HG03095 (cell line): ENCODE measurements around the gene MYLK.
A peak's percentile ranks its signal among the peaks of the same experiment; 100 is the strongest.
"Not testable (repeated sequence)": the region's sequence is repeated elsewhere in the genome, so short reads cannot be mapped to it uniquely, and the experiment has no call there.

Experiments used
- ATAC-seq: cut with Tn5 transposase; IDR thresholded peaks from one replicate; pipeline ENCODE4 v1.9.1; 2021; ENCODE audit warnings: moderate library complexity; ENCODE audit not compliant: unreplicated experiment

MYLK gene

GRCh38 chr3:123633530-123633929 lies 250.6 kb downstream of the MYLK start:
- no peak for ATAC-seq

GRCh38 chr3:123632161-123632655 lies 251.9 kb downstream of the MYLK start:
- no peak for ATAC-seq

GRCh38 chr3:123629747-123630047 lies 254.4 kb downstream of the MYLK start:
- ATAC-seq: no peak

GRCh38 chr3:123628996-123629746 lies 255.0 kb downstream of the MYLK start:
- no peak for ATAC-seq

GRCh38 chr3:123627673-123628670 lies 256.2 kb downstream of the MYLK start:
- no peak for ATAC-seq

GRCh38 chr3:123626881-123627280 lies 257.3 kb downstream of the MYLK start:
- no peak for ATAC-seq

- no peak for ATAC-seq
Measured at GRCh38 chr3:123624302-123624701, 259.8 kb downstream of the MYLK start.

GRCh38 chr3:123623346-123623880 lies 260.7 kb downstream of the MYLK start:
- ATAC-seq: no peak

- ATAC-seq: no peak
Measured at GRCh38 chr3:123622766-123623165, 261.4 kb downstream of the MYLK start.

- no peak for ATAC-seq
Measured at GRCh38 chr3:123621850-123622189, 262.3 kb downstream of the MYLK start.

GRCh38 chr3:123621186-123621849 lies 262.8 kb downstream of the MYLK start:
- ATAC-seq: no peak

GRCh38 chr3:123620343-123620742 lies 263.8 kb downstream of the MYLK start:
- no peak for ATAC-seq

- ATAC-seq: no peak
Measured at GRCh38 chr3:123618768-123619484, 265.2 kb downstream of the MYLK start.

GRCh38 chr3:123618076-123618708 lies 265.9 kb downstream of the MYLK start:
- no peak for ATAC-seq

- ATAC-seq: no peak
Measured at GRCh38 chr3:123616593-123616992, 267.5 kb downstream of the MYLK start.

GRCh38 chr3:123613543-123613942 lies 270.6 kb downstream of the MYLK start:
- no peak for ATAC-seq

- ATAC-seq: not testable (repeated sequence)
Measured at GRCh38 chr3:123611674-123612073, 272.5 kb downstream of the MYLK start.

- no peak for ATAC-seq
Measured at GRCh38 chr3:123611082-123611481, 273.1 kb downstream of the MYLK start.

- peak; percentile 66 for ATAC-seq
Measured at GRCh38 chr3:123610331-123610730, 273.8 kb downstream of the MYLK start.

- no peak for ATAC-seq
Measured at GRCh38 chr3:123609063-123609462, 275.1 kb downstream of the MYLK start.
